H9 (cell line): ENCODE data around the gene KIF13A. TPM values are rescaled to one million over a fixed set of nuclear protein-coding genes. Genes with fewer than 3 reads are reported as not detected.

Experiments used
- DNase-seq: peaks from one replicate; pipeline ENCODE4 v3.0.0-alpha.2; 2017
- H2AFZ ChIP-seq: one replicate; pipeline ENCODE4 v1.6.1; 2013; ENCODE audit warnings: mild to moderate bottlenecking, low read length, control low read depth, moderate library complexity
- H2AK5ac ChIP-seq: 2 replicates; pipeline ENCODE4 v1.6.1; 2013; ENCODE audit warnings: low read length, control low read depth, mixed read lengths; ENCODE audit not compliant: insufficient read length
- H2BK120ac ChIP-seq: one replicate; pipeline ENCODE4 v1.6.1; 2013; ENCODE audit warnings: low read depth, mild to moderate bottlenecking, low read length, control low read depth, inconsistent platforms; ENCODE audit not compliant: poor library complexity, severe bottlenecking
- H2BK12ac ChIP-seq: 2 replicates; pipeline ENCODE4 v1.6.1; 2013; ENCODE audit warnings: low read length, control low read depth, mixed read lengths, low read depth; ENCODE audit not compliant: insufficient read length
- H2BK15ac ChIP-seq: 2 replicates; pipeline ENCODE4 v1.6.1; 2013; ENCODE audit warnings: low read depth, low read length, control low read depth
- H2BK20ac ChIP-seq: one replicate; pipeline ENCODE4 v1.6.1; 2013; ENCODE audit warnings: low read depth, mild to moderate bottlenecking, low read length, control low read depth, inconsistent platforms; ENCODE audit not compliant: poor library complexity, severe bottlenecking
- H2BK5ac ChIP-seq: 2 replicates; pipeline ENCODE4 v1.6.1; 2013; ENCODE audit warnings: low read length, control low read depth, mixed read lengths; ENCODE audit not compliant: insufficient read length
- H3K14ac ChIP-seq: 2 replicates; pipeline ENCODE4 v1.6.1; 2013; ENCODE audit warnings: low read length, control low read depth; ENCODE audit not compliant: insufficient read depth
- H3K18ac ChIP-seq: 2 replicates; pipeline ENCODE4 v1.6.1; 2013; ENCODE audit warnings: low read depth, mild to moderate bottlenecking, mixed read lengths, low read length, control low read depth; ENCODE audit not compliant: insufficient read length
- H3K23ac ChIP-seq: 2 replicates; pipeline ENCODE4 v1.6.1; 2013; ENCODE audit warnings: low read length, control low read depth, mixed read lengths, low read depth; ENCODE audit not compliant: insufficient read length
- H3K23me2 ChIP-seq: 2 replicates; pipeline ENCODE4 v1.6.1; 2013; ENCODE audit warnings: low read depth, mild to moderate bottlenecking, mixed read lengths, low read length, control low read depth; ENCODE audit not compliant: insufficient read length, poor library complexity, severe bottlenecking
- H3K27ac ChIP-seq: 2 replicates; pipeline ENCODE4 v1.5.1; 2013; ENCODE audit warnings: low read length, control low read depth, mixed read lengths, low read depth; ENCODE audit not compliant: insufficient read length
- H3K27me3 ChIP-seq: 2 replicates; pipeline ENCODE4 v1.6.1; 2013; ENCODE audit warnings: low read length, control low read depth, inconsistent platforms; ENCODE audit not compliant: insufficient read depth
- H3K4ac ChIP-seq: 2 replicates; pipeline ENCODE4 v1.6.1; 2013; ENCODE audit warnings: low read depth, mild to moderate bottlenecking, control low read depth, inconsistent platforms, low read length, moderate library complexity
- H3K4me1 ChIP-seq: 2 replicates; pipeline ENCODE4 v1.6.1; 2013; ENCODE audit warnings: low read length, control low read depth, inconsistent platforms; ENCODE audit not compliant: insufficient read depth
- H3K4me2 ChIP-seq: 2 replicates; pipeline ENCODE4 v1.6.1; 2013; ENCODE audit warnings: low read length, control low read depth, mixed read lengths; ENCODE audit not compliant: insufficient read length, insufficient read depth
- H3K56ac ChIP-seq: 2 replicates; pipeline ENCODE4 v1.6.1; 2013; ENCODE audit warnings: low read depth, mild to moderate bottlenecking, mixed read lengths, low read length, control low read depth; ENCODE audit not compliant: insufficient read length
- H3K79me1 ChIP-seq: 2 replicates; pipeline ENCODE4 v1.6.1; 2013; ENCODE audit warnings: low read depth, mild to moderate bottlenecking, moderate library complexity, low read length, control low read depth, inconsistent platforms; ENCODE audit not compliant: insufficient read depth, poor library complexity, severe bottlenecking
- H3K79me2 ChIP-seq: 2 replicates; pipeline ENCODE4 v1.6.1; 2013; ENCODE audit warnings: low read length, control low read depth, inconsistent platforms; ENCODE audit not compliant: insufficient read depth
- H3K9ac ChIP-seq: 2 replicates; pipeline ENCODE4 v1.6.1; 2013; ENCODE audit warnings: low read length, control low read depth, mixed read lengths; ENCODE audit not compliant: insufficient read length; ENCODE audit errors: extremely low read depth
- H3K9me3 ChIP-seq: one replicate; pipeline ENCODE4 v1.6.1; 2013; ENCODE audit warnings: low read depth, low read length, inconsistent platforms; ENCODE audit not compliant: control insufficient read depth
- H3T11ph ChIP-seq: one replicate; pipeline ENCODE4 v1.6.1; 2013; ENCODE audit warnings: mild to moderate bottlenecking, low read length, control low read depth, inconsistent platforms
- H4K20me1 ChIP-seq: one replicate; pipeline ENCODE4 v1.6.1; 2013; ENCODE audit not compliant: control insufficient read depth, insufficient read length, insufficient read depth
- H4K5ac ChIP-seq: 2 replicates; pipeline ENCODE4 v1.6.1; 2013; ENCODE audit warnings: low read depth, mild to moderate bottlenecking, mixed read lengths, low read length, control low read depth; ENCODE audit not compliant: insufficient read length
- H4K8ac ChIP-seq: replicated peaks from 2 replicates; pipeline ENCODE4 v1.6.1; 2013; ENCODE audit warnings: low read length, control low read depth, mixed read lengths, low read depth; ENCODE audit not compliant: insufficient read length
- H4K91ac ChIP-seq: 2 replicates; pipeline ENCODE4 v1.6.1; 2013; ENCODE audit warnings: low read depth, mild to moderate bottlenecking, moderate library complexity, mixed read lengths, low read length, control low read depth; ENCODE audit not compliant: insufficient read length
- H3K27ac Mint-ChIP-seq, 3 experiments: 2 replicates in 2 of 3; 3 replicates in 1 of 3; pipeline ENCODE4 v1.8.0; 2020 to 2021; ENCODE audit warnings: mixed read lengths in 3 of 3, mild to moderate bottlenecking in 1 of 3, moderate library complexity in 1 of 3
- H3K27me3 Mint-ChIP-seq: 2 replicates; pipeline ENCODE4 v1.8.0; 2021; ENCODE audit warnings: low read depth, mild to moderate bottlenecking, moderate library complexity, mixed read lengths
- H3K36me3 Mint-ChIP-seq, 3 experiments: 2 replicates in 2 of 3; 3 replicates in 1 of 3; pipeline ENCODE4 v1.8.0; 2020 to 2021; ENCODE audit warnings: low read depth in 3 of 3, mixed read lengths in 3 of 3; ENCODE audit not compliant: insufficient read depth in 1 of 3
- H3K4me1 Mint-ChIP-seq, 2 experiments: 2 replicates each; pipeline ENCODE4 v1.8.0; 2020; ENCODE audit warnings: mixed read lengths in 2 of 2
- H3K4me3 Mint-ChIP-seq, 2 experiments: 2 replicates in 1 of 2; 3 replicates in 1 of 2; pipeline ENCODE4 v1.8.0; 2020 to 2021; ENCODE audit warnings: mild to moderate bottlenecking in 2 of 2, mixed read lengths in 2 of 2, moderate library complexity in 1 of 2
- H3K9me3 Mint-ChIP-seq, 2 experiments: 2 replicates in 1 of 2; 3 replicates in 1 of 2; pipeline ENCODE4 v1.8.0; 2020; ENCODE audit warnings: mild to moderate bottlenecking in 2 of 2, mixed read lengths in 2 of 2, moderate library complexity in 1 of 2
- total RNA-seq: library from RNA; stranded (reverse); gene quantifications from 2 replicates; pipeline ENCODE4 v1.2.1, GENCODE V29; 2021
- TF ChIP-seq, protein P1 (sequence below): fragments of 200-600 bp; sonication (generic); conservative IDR thresholded peaks from 3 replicates; pipeline ENCODE4 v1.8.0; 2021; ENCODE audit warnings: antibody characterized with exemption, mild to moderate bottlenecking

Gene KIF13A
- total RNA-seq, 1 experiment from 2014 or later: 38.2 TPM

DNA sequence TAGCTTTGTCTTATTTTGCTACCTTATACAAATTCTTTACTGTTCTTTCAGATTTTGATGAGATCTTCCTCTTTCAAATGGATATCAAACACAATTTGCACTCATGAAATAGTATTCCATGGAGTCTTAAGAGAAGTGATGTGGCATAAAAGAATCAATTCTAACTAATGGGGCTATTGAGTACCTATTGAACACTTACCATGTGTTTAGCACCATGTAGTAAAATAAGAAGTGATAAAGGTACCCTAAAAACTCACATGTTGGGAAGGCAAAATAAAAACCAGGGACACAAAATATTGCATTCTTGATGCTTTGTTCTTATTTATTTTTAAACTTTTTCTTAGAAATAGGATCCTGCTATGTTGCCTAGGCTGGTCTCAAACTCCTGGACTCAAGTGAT is 56.2 kb downstream of the KIF13A start:
- Histone ChIP-seq H2BK12ac (no peak overlapping the region), H3T11ph (no peak overlapping the region), H3K23ac (no peak overlapping the region), H3K4ac (no peak overlapping the region), H2AK5ac (no peak overlapping the region), H2BK20ac (no peak overlapping the region), H3K79me1 (peaks cover 2% of the 10 kb centered on the region), H3K23me2 (no peaks in the 10 kb centered on the region), H3K18ac (no peak overlapping the region), H4K20me1 (no peaks in the 10 kb centered on the region), H3K9ac (no peak overlapping the region), H2BK5ac (no peak overlapping the region), H4K5ac (no peak overlapping the region), H4K8ac (no peak overlapping the region), H3K56ac (no peak overlapping the region), H3K27me3 (no peaks in the 10 kb centered on the region), H3K4me2 (no peak overlapping the region), H3K79me2 (peaks cover 4% of the 10 kb centered on the region; the same call in 1 of the 2 replicates), H3K9me3 (no peaks in the 10 kb centered on the region), H2BK120ac (no peak overlapping the region), H3K14ac (no peak overlapping the region), H3K27ac (no peak overlapping the region), H2BK15ac (no peak overlapping the region), H2AFZ (no peak overlapping the region), H3K4me1 (peaks cover 9% of the 10 kb centered on the region; the same call in 1 of the 2 replicates), H4K91ac (no peak overlapping the region)
- H3K4me1 Mint-ChIP-seq: peaks cover 39 to 45% of the 10 kb centered on the region in 2 experiments
- peak overlapping the region in 2 of 3 experiments; percentile 50 to 88; a peak in 2 of 7 replicates for H3K27ac Mint-ChIP-seq
- no peaks in the 10 kb centered on the region for H3K9me3 Mint-ChIP-seq
- no peak for DNase-seq
- no peaks in the 10 kb centered on the region; a peak in 1 of 7 replicates for H3K36me3 Mint-ChIP-seq
- H3K27me3 Mint-ChIP-seq: no peaks in the 10 kb centered on the region
- TF ChIP-seq, protein P1, sequence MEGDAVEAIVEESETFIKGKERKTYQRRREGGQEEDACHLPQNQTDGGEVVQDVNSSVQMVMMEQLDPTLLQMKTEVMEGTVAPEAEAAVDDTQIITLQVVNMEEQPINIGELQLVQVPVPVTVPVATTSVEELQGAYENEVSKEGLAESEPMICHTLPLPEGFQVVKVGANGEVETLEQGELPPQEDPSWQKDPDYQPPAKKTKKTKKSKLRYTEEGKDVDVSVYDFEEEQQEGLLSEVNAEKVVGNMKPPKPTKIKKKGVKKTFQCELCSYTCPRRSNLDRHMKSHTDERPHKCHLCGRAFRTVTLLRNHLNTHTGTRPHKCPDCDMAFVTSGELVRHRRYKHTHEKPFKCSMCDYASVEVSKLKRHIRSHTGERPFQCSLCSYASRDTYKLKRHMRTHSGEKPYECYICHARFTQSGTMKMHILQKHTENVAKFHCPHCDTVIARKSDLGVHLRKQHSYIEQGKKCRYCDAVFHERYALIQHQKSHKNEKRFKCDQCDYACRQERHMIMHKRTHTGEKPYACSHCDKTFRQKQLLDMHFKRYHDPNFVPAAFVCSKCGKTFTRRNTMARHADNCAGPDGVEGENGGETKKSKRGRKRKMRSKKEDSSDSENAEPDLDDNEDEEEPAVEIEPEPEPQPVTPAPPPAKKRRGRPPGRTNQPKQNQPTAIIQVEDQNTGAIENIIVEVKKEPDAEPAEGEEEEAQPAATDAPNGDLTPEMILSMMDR: no peak
- H3K4me3 Mint-ChIP-seq: no peak overlapping the region
